ENCODE results near the gene TMEM87B.

- TF ChIP-seq EP300 (IDR thresholded peaks at IDR 0.05) = no peak
- TF ChIP-seq CTCF (IDR thresholded peaks at IDR 0.05) = no peak
- TF ChIP-seq POLR2A (IDR thresholded peaks at IDR 0.05) = no peak
Measured at GRCh38 chr2:112018846-112019245, 36.2 kb upstream of the TMEM87B start.

All from tibial nerve (tissue), 4 donors.